ENCODE data around the gene ITM2C. TPM values are rescaled to one million over a fixed set of nuclear protein-coding genes. Genes with fewer than 3 reads are reported as not detected.

The ITM2C gene
- total RNA-seq, 2 experiments from 2014 or later = 65.1 to 115 TPM

GRCh38 chr2:230912724-230913123, 48.0 kb downstream of the ITM2C start:
- ATAC-seq (no peak), DNase-seq (no peak)
- peaks cover 10% of the 10 kb centered on the region for H3K27me3 Mint-ChIP-seq
- H3K27ac Mint-ChIP-seq = no peak overlapping the region
- no peaks in the 10 kb centered on the region for H3K9me3 Mint-ChIP-seq (ENCODE audit: low read depth)
- peaks cover 35% of the 10 kb centered on the region for H3K36me3 Mint-ChIP-seq
- H3K4me1 Mint-ChIP-seq = peaks cover 68% of the 10 kb centered on the region
- H3K4me3 Mint-ChIP-seq = no peak overlapping the region
- CTCF ChIA-PET = interaction anchor here (1.0 to 22.6 kb wide), 10 partner anchors 11 to 138 kb away, joined by 3 to 309 read pairs (median 4); partner anchors contain the start of gene GPR55

- CTCF ChIA-PET = interaction anchor here (0.8 to 22.6 kb wide), 11 partner anchors 8 to 88 kb away, joined by 3 to 309 read pairs (median 4); no protein-coding TSS in a partner anchor
- Mint-ChIP-seq H3K27me3 (peaks cover 13% of the 10 kb centered on the region), H3K36me3 (peaks cover 31% of the 10 kb centered on the region), H3K4me1 (peaks cover 66% of the 10 kb centered on the region), H3K9me3 (ENCODE audit: low read depth) (no peaks in the 10 kb centered on the region), H3K27ac (peak overlapping the region; percentile 47), H3K4me3 (no peak overlapping the region)
- DNase-seq (peak; percentile 39), ATAC-seq (no peak)
Observed at GRCh38 chr2:230913406-230914143, 48.8 kb downstream of the ITM2C start.

GRCh38 chr2:230914886-230915285, 50.1 kb downstream of the ITM2C start:
- no peaks in the 10 kb centered on the region for H3K9me3 Mint-ChIP-seq (ENCODE audit: low read depth)
- H3K4me3 Mint-ChIP-seq = no peak overlapping the region
- DNase-seq (peak; percentile 36), ATAC-seq (no peak)
- H3K27me3 Mint-ChIP-seq = peaks cover 12% of the 10 kb centered on the region
- peaks cover 23% of the 10 kb centered on the region for H3K36me3 Mint-ChIP-seq
- CTCF ChIA-PET = interaction anchor here (1.0 to 1.4 kb wide), 3 partner anchors 9 to 91 kb away, joined by 3 to 5 read pairs (median 3); no protein-coding TSS in a partner anchor
- peak overlapping the region; percentile 28 for H3K27ac Mint-ChIP-seq
- H3K4me1 Mint-ChIP-seq = peaks cover 60% of the 10 kb centered on the region

- peaks cover 18% of the 10 kb centered on the region for H3K36me3 Mint-ChIP-seq
- H3K27me3 Mint-ChIP-seq = peaks cover 12% of the 10 kb centered on the region
- peaks cover 58% of the 10 kb centered on the region for H3K4me1 Mint-ChIP-seq
- DNase-seq = no peak
- no peak for ATAC-seq
- H3K9me3 Mint-ChIP-seq (ENCODE audit: low read depth) = no peaks in the 10 kb centered on the region
- CTCF ChIA-PET = interaction anchor here (1.0 to 1.4 kb wide), 3 partner anchors 9 to 91 kb away, joined by 3 to 5 read pairs (median 3); no protein-coding TSS in a partner anchor
- peak overlapping the region; percentile 20 for H3K4me3 Mint-ChIP-seq
- H3K27ac Mint-ChIP-seq = peak overlapping the region; percentile 46
Observed at GRCh38 chr2:230915319-230915718, 50.6 kb downstream of the ITM2C start.

- DNase-seq (peak; percentile 44), ATAC-seq (peak; percentile 37)
- H3K4me1 Mint-ChIP-seq = peaks cover 52% of the 10 kb centered on the region
- H3K36me3 Mint-ChIP-seq = peaks cover 11% of the 10 kb centered on the region
- peak overlapping the region; percentile 96 for H3K27ac Mint-ChIP-seq
- no peaks in the 10 kb centered on the region for H3K9me3 Mint-ChIP-seq (ENCODE audit: low read depth)
- peaks cover 12% of the 10 kb centered on the region for H3K27me3 Mint-ChIP-seq
- CTCF ChIA-PET = interaction anchor here (0.7 to 2.4 kb wide), 3 partner anchors 14 to 92 kb away, joined by 3 to 7 read pairs (median 6); no protein-coding TSS in a partner anchor
- peak overlapping the region; percentile 65 for H3K4me3 Mint-ChIP-seq
Observed at GRCh38 chr2:230916218-230916617, 51.5 kb downstream of the ITM2C start.

- CTCF ChIA-PET = interaction anchor here (2.2 kb wide), 1 partner anchor 68 kb away, joined by 10 read pairs; no protein-coding TSS in a partner anchor
- peaks cover 63% of the 10 kb centered on the region for H3K4me1 Mint-ChIP-seq
- H3K9me3 Mint-ChIP-seq (ENCODE audit: low read depth) = no peaks in the 10 kb centered on the region
- DNase-seq = no peak
- H3K27me3 Mint-ChIP-seq = peaks cover 19% of the 10 kb centered on the region
- peaks cover 9% of the 10 kb centered on the region for H3K36me3 Mint-ChIP-seq
- H3K4me3 Mint-ChIP-seq = peak overlapping the region; percentile 70
- peak overlapping the region; percentile 96 for H3K27ac Mint-ChIP-seq
- ATAC-seq = no peak
Observed at GRCh38 chr2:230919240-230919639, 54.5 kb downstream of the ITM2C start.

- peaks cover 64% of the 10 kb centered on the region for H3K4me1 Mint-ChIP-seq
- DNase-seq = no peak
- peak overlapping the region; percentile 83 for H3K4me3 Mint-ChIP-seq
- no peak for ATAC-seq
- H3K27me3 Mint-ChIP-seq = peaks cover 19% of the 10 kb centered on the region
- H3K9me3 Mint-ChIP-seq (ENCODE audit: low read depth) = no peaks in the 10 kb centered on the region
- CTCF ChIA-PET = interaction anchor here (0.9 to 8.8 kb wide), 2 partner anchors 18 to 65 kb away, joined by 6 to 190 read pairs; no protein-coding TSS in a partner anchor
- peaks cover 8% of the 10 kb centered on the region for H3K36me3 Mint-ChIP-seq
- H3K27ac Mint-ChIP-seq = peak overlapping the region; percentile 96
Observed at GRCh38 chr2:230919681-230920080, 54.9 kb downstream of the ITM2C start.

- Mint-ChIP-seq H3K27ac (peak overlapping the region; percentile 96), H3K36me3 (peaks cover 7% of the 10 kb centered on the region), H3K4me3 (peak overlapping the region; percentile 83), H3K27me3 (peaks cover 19% of the 10 kb centered on the region), H3K4me1 (peaks cover 65% of the 10 kb centered on the region), H3K9me3 (ENCODE audit: low read depth) (no peaks in the 10 kb centered on the region)
- no peak for ATAC-seq
- DNase-seq = peak; percentile 56
- CTCF ChIA-PET = interaction anchor here (0.9 to 8.8 kb wide), 3 partner anchors 18 to 65 kb away, joined by 3 to 190 read pairs (median 6); partner anchors contain the start of gene ITM2C
Observed at GRCh38 chr2:230920167-230920566, 55.4 kb downstream of the ITM2C start.

- ATAC-seq = peak; percentile 16
- Mint-ChIP-seq H3K9me3 (ENCODE audit: low read depth) (no peaks in the 10 kb centered on the region), H3K4me3 (peak overlapping the region; percentile 83), H3K27me3 (peaks cover 16% of the 10 kb centered on the region), H3K27ac (peak overlapping the region; percentile 96), H3K4me1 (peaks cover 63% of the 10 kb centered on the region), H3K36me3 (peaks cover 2% of the 10 kb centered on the region)
- CTCF ChIA-PET = interaction anchor here (0.8 to 8.8 kb wide), 3 partner anchors 63 to 131 kb away, joined by 3 to 190 read pairs (median 5); no protein-coding TSS in a partner anchor
- DNase-seq = peak; percentile 62
Observed at GRCh38 chr2:230921806-230922595, 57.3 kb downstream of the ITM2C start.

- Mint-ChIP-seq H3K4me3 (peak overlapping the region; percentile 83), H3K27me3 (peaks cover 14% of the 10 kb centered on the region), H3K9me3 (ENCODE audit: low read depth) (no peaks in the 10 kb centered on the region), H3K27ac (peak overlapping the region; percentile 96), H3K4me1 (peaks cover 67% of the 10 kb centered on the region), H3K36me3 (peaks cover 2% of the 10 kb centered on the region)
- DNase-seq (peak; percentile 75), ATAC-seq (no peak)
- CTCF ChIA-PET = interaction anchor here (0.8 to 8.8 kb wide), 11 partner anchors 12 to 130 kb away, joined by 3 to 190 read pairs (median 10); no protein-coding TSS in a partner anchor
Observed at GRCh38 chr2:230922951-230923717, 58.4 kb downstream of the ITM2C start.

GRCh38 chr2:230924092-230924469, 59.3 kb downstream of the ITM2C start:
- Mint-ChIP-seq H3K4me1 (peaks cover 62% of the 10 kb centered on the region), H3K36me3 (peaks cover 2% of the 10 kb centered on the region), H3K27ac (peak overlapping the region; percentile 96), H3K27me3 (peaks cover 9% of the 10 kb centered on the region), H3K9me3 (ENCODE audit: low read depth) (no peaks in the 10 kb centered on the region), H3K4me3 (peak overlapping the region; percentile 83)
- ATAC-seq (peak; percentile 7), DNase-seq (no peak)
- CTCF ChIA-PET = interaction anchor here (0.7 to 8.8 kb wide), 30 partner anchors 9 to 129 kb away, joined by 3 to 190 read pairs (median 4); partner anchors contain the start of gene ITM2C

Measured in activated CD8-positive, alpha-beta memory T cell treated with anti-CD3 and anti-CD28 coated beads, Interleukin-2, amount 10 ng/mL, durations not matched to agents 7 days and 5 days (primary cell).